HG02973 (cell line): Measurements from ENCODE around the gene NLGN4X.

ENCODE experiments used
- ATAC-seq: cut with Tn5 transposase; IDR thresholded peaks from one replicate; pipeline ENCODE4 v1.9.1; 2021; ENCODE audit warnings: moderate library complexity; ENCODE audit not compliant: unreplicated experiment

NLGN4X gene

DNA sequence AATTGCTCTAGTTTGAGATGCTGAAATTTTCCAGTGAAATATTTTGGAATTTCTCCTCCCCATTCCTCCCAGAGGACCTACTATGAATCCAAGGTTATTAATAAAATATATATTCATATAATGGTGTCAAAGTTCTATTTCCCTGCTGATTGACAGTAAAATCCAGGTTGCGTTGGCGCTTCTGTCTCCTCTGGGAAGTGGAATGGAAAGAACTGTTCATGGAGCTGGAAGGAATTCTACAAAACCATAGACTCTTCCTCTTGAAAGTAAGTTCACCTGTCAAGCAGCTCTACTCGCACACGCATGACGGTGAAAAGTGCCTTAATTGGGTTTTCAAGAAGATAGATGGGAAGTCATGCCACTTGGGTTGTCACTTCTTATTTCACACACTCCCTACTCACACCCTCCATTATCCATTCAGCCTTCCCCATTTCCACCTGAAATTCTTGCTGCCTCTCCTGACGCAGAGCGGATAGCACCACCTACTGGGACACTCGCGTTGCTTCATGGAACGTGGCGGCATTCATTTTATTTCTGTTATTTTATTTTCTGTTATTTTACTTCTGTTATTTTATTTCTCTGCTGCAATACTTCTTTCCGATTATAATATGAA, 351.6 kb downstream of the NLGN4X start:
- no peak for ATAC-seq

- ATAC-seq = no peak
Observed at GRCh38 chrX:5870238-5870637, 358.4 kb downstream of the NLGN4X start.

DNA sequence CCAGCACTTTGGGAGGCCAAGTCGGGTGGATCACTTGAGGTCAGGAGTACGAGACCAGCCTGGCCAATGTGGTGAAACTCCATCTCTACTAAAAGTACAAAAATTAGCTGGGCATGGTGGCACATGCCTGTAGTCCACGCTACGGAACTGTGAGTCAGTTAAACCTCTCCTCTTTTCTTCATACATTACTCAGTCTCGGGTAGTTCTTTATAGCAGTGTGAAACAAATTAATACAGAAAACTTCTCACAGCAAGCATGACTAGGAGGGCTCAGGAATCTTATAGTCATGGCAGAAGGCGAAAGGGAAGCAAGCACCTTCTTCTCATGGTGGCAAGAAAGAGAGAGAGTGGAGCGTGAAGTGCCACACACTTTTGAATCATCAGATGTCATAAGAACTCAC, 358.9 kb downstream of the NLGN4X start:
- ATAC-seq = no peak

GRCh38 chrX:5867778-5868177, 360.9 kb downstream of the NLGN4X start:
- ATAC-seq = no peak

- ATAC-seq = no peak
Observed at GRCh38 chrX:5857232-5857631, 371.4 kb downstream of the NLGN4X start.

DNA sequence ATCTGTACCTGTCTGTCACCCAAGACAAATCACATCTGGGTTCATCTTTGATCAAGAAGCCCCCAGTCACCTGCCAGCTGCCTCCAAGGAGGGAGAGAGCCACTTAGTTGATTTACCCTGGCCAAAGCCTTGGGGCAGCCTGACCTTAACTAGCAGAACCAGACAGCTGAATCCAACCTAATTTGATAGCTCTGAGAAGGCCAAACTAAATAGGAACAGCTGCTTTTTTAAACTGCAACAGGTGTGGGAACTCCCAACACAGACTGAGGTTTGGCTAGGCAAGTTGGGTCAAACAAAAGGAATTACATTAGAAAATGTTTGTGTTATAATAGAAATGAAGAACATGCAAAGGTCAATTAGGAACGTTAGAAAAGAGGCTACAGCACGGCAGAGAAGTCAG, 375.7 kb downstream of the NLGN4X start:
- ATAC-seq = no peak

- ATAC-seq = no peak
Observed at GRCh38 chrX:5842601-5843000, 386.1 kb downstream of the NLGN4X start.
